Thyroid gland (tissue), 4 donors: Measurements from ENCODE around the gene MID1. TPM values are rescaled to one million over a fixed set of nuclear protein-coding genes. Genes with fewer than 3 reads are reported as not detected.

Source experiments
- DNase-seq, 2 donors: peaks; one replicate each; pipeline ENCODE4 v3.0.0-alpha.2; 2019
- H3K27ac ChIP-seq, 3 donors: fragments of 200-600 bp; sonication (generic); 1 replicate in 2 of 3; 2 replicates in 1 of 3; pipeline ENCODE4 v1.5.1; 2016 to 2019; ENCODE audit warnings: mild to moderate bottlenecking in 1 of 3, moderate library complexity in 1 of 3
- H3K27me3 ChIP-seq: fragments of 200-600 bp; sonication (generic); one replicate; pipeline ENCODE4 v1.5.1; 2019
- H3K36me3 ChIP-seq, 2 donors: fragments of 200-600 bp; sonication (generic); one replicate each; pipeline ENCODE4 v1.5.1; 2016 to 2019
- H3K4me1 ChIP-seq, 2 donors: fragments of 200-600 bp; sonication (generic); one replicate each; pipeline ENCODE4 v1.5.1; 2017 to 2019
- H3K4me3 ChIP-seq, 3 donors: fragments of 200-600 bp; sonication (generic); replicated peaks in 1 of 3; 1 replicate in 2 of 3; 2 replicates in 1 of 3; pipeline ENCODE4 v1.5.1; 2016; ENCODE audit warnings: mild to moderate bottlenecking in 1 of 3
- H3K9me3 ChIP-seq: fragments of 200-600 bp; sonication (generic); one replicate; pipeline ENCODE4 v1.5.1; 2017
- CTCF ChIP-seq, 6 experiments: fragments of 200-600 bp in 3 of 6; fragments of 450-650 bp in 3 of 6; sonication (generic) in 3 of 6; IDR thresholded peaks; one replicate each; pipeline ENCODE4 v1.5.1; 2016 to 2019; ENCODE audit warnings: antibody characterized with exemption in 6 of 6, mild to moderate bottlenecking in 2 of 6, inconsistent platforms in 1 of 6, moderate library complexity in 1 of 6
- POLR2A ChIP-seq, 2 donors: fragments of 450-650 bp; IDR thresholded peaks; one replicate each; pipeline ENCODE4 v1.6.1; 2017; ENCODE audit warnings: antibody characterized with exemption in 2 of 2, mild to moderate bottlenecking in 2 of 2, moderate library complexity in 1 of 2
- WGBS, 2 donors: methylation state at CpG; one replicate each; pipeline ENCODE4 v1.1.5; 2017; 5-methylcytosine and 5-hydroxymethylcytosine counted together
- intact Hi-C: fragments of 100-400 bp; cut with DNase I; formaldehyde crosslinking; loops from one replicate; pipeline ENCODE4 v1.15.1; 2023
- total RNA-seq, 4 donors: library from RNA; depleted of rRNA; stranded (reverse); fragments of >200 nt; gene quantifications; one replicate each; pipeline ENCODE4 v1.2.3, GENCODE V29; 2016

MID1 gene
- total RNA-seq, 4 donors from 2014 or later: 9.5 to 19.5 (median 12.7) TPM

- Histone ChIP-seq H3K4me3 (no peak overlapping the region), H3K9me3 (no peaks in the 10 kb centered on the region), H3K36me3 (no peaks in the 10 kb centered on the region), H3K27ac (no peak overlapping the region), H3K4me1 (no peaks in the 10 kb centered on the region), H3K27me3 (no peaks in the 10 kb centered on the region)
- intact Hi-C loops: no loop called here
- no peak for TF ChIP-seq POLR2A (IDR thresholded peaks at IDR 0.05)
- TF ChIP-seq CTCF (IDR thresholded peaks at IDR 0.05): no peak
- 95 to 100% methylated on average over 1 to 2 of the region's 2 CpGs for WGBS, 2 donors
- no peak for DNase-seq
Measured at GRCh38 chrX:10444204-10444603, 176.2 kb downstream of the MID1 start.

DNA sequence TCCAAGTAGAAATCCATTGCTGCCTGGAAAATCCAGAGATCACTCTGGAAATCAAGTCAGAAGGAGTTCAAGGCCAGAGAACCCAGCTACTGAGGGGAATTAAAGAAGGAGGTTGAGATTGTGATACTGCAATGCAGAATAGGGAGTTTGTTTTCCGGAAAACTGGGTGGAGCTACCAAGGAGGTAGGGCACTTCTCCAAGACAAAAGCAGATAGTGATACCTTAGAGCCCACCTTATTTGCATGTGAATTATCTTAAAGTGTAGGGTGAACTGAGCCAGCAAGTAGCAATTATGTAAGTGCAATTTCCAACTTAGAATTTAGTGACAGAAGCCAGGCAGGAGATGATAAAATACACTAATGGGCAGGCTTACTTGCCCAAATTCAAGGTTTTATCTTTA is 178.9 kb downstream of the MID1 start:
- Histone ChIP-seq H3K4me1 (no peaks in the 10 kb centered on the region), H3K4me3 (no peak overlapping the region), H3K36me3 (no peaks in the 10 kb centered on the region), H3K27ac (no peak overlapping the region), H3K9me3 (no peaks in the 10 kb centered on the region), H3K27me3 (no peaks in the 10 kb centered on the region)
- DNase-seq: no peak
- 21 to 47% methylated on average over 1 of the region's 1 CpG for WGBS, 2 donors
- TF ChIP-seq CTCF (IDR thresholded peaks at IDR 0.05): no peak
- no peak for TF ChIP-seq POLR2A (IDR thresholded peaks at IDR 0.05)
- intact Hi-C loops: no loop called here

- intact Hi-C loops: no loop called here
- Histone ChIP-seq H3K27ac (no peak overlapping the region), H3K36me3 (no peaks in the 10 kb centered on the region), H3K4me3 (no peak overlapping the region), H3K9me3 (no peaks in the 10 kb centered on the region), H3K27me3 (no peaks in the 10 kb centered on the region), H3K4me1 (no peaks in the 10 kb centered on the region)
- TF ChIP-seq POLR2A (IDR thresholded peaks at IDR 0.05) (no peak), CTCF (IDR thresholded peaks at IDR 0.05) (no peak)
- no peak for DNase-seq
- WGBS, 2 donors: 85% methylated on average over 5 of the region's 8 CpGs
Measured at GRCh38 chrX:10433296-10433965, 187.0 kb downstream of the MID1 start.

- TF ChIP-seq CTCF (IDR thresholded peaks at IDR 0.05) (no peak), POLR2A (IDR thresholded peaks at IDR 0.05) (no peak)
- Histone ChIP-seq H3K4me3 (no peak overlapping the region), H3K9me3 (no peaks in the 10 kb centered on the region), H3K4me1 (no peaks in the 10 kb centered on the region), H3K36me3 (no peaks in the 10 kb centered on the region), H3K27me3 (no peaks in the 10 kb centered on the region), H3K27ac (no peak overlapping the region)
- WGBS, 2 donors: 79 to 80% methylated on average over 1 to 3 of the region's 5 CpGs
- no peak for DNase-seq
- intact Hi-C loops: no loop called here
Measured at GRCh38 chrX:10429908-10430307, 190.5 kb downstream of the MID1 start.

GRCh38 chrX:10427249-10427648 is 193.1 kb downstream of the MID1 start:
- Histone ChIP-seq H3K36me3 (no peaks in the 10 kb centered on the region), H3K9me3 (no peaks in the 10 kb centered on the region), H3K4me1 (no peaks in the 10 kb centered on the region), H3K27ac (no peak overlapping the region), H3K4me3 (no peak overlapping the region), H3K27me3 (no peaks in the 10 kb centered on the region)
- intact Hi-C loops: no loop called here
- TF ChIP-seq CTCF (IDR thresholded peaks at IDR 0.05): no peak
- TF ChIP-seq POLR2A (IDR thresholded peaks at IDR 0.05): no peak
- DNase-seq: no peak
